Central memory CD8-positive, alpha-beta T cell (primary cell): ENCODE data around the gene LRRC73.
"Not testable (repeated sequence)": the region's sequence is repeated elsewhere in the genome, so short reads cannot be mapped to it uniquely, and the experiment has no call there.

Experiments
- ATAC-seq: fragments of 150-1000 bp; cut with Tn5 transposase; replicated peaks from 2 replicates; pipeline ENCODE4 v1.10.0; 2022; ENCODE audit warnings: mild to moderate bottlenecking, moderate FRiP score, moderate number of reproducible peaks; ENCODE audit not compliant: poor library complexity, severe bottlenecking; ENCODE audit errors: extremely low read depth
- DNase-seq, 2 donors: peaks; one replicate each; pipeline ENCODE4 v3.0.0; 2021; ENCODE audit warnings: low spot score in 2 of 2
- H3K27ac Mint-ChIP-seq: one replicate; pipeline ENCODE4 v1.8.0; 2022; ENCODE audit warnings: low read depth, mild to moderate bottlenecking, moderate library complexity, mixed read lengths
- H3K27me3 Mint-ChIP-seq: one replicate; pipeline ENCODE4 v1.8.0; 2022; ENCODE audit warnings: mixed read lengths
- H3K36me3 Mint-ChIP-seq: one replicate; pipeline ENCODE4 v1.8.0; 2022; ENCODE audit warnings: mild to moderate bottlenecking, moderate library complexity, mixed read lengths; ENCODE audit not compliant: insufficient read depth
- H3K4me1 Mint-ChIP-seq: one replicate; pipeline ENCODE4 v1.8.0; 2022; ENCODE audit warnings: mixed read lengths
- H3K4me3 Mint-ChIP-seq: one replicate; pipeline ENCODE4 v1.8.0; 2022; ENCODE audit warnings: mild to moderate bottlenecking, moderate library complexity, mixed read lengths
- H3K9me3 Mint-ChIP-seq: one replicate; pipeline ENCODE4 v1.8.0; 2022; ENCODE audit warnings: mixed read lengths

LRRC73 gene

DNA sequence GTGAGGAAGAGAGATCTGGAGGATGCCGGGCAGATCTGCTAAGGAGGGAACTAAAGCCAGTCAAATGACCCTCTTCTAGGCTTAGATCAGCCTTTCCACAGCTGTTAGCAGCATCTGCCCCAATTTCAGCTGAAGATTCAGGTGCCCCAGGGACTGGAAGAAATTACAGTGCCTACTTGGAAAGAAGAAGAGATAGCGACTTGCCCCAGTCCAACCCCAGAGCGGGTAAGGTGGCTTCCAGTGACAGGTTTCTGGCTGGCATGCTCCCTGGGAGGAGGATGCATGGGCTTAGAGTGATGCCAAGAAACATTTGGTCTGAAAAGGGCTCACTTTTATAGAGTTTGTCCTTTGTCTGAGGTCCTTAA lies 32.2 kb downstream of the LRRC73 start:
- peaks cover 42% of the 10 kb centered on the region for H3K4me1 Mint-ChIP-seq
- no peaks in the 10 kb centered on the region for H3K9me3 Mint-ChIP-seq
- H3K4me3 Mint-ChIP-seq, result peak overlapping the region; percentile 97
- ATAC-seq (peak; percentile 27), DNase-seq (no peak)
- no peaks in the 10 kb centered on the region for H3K27me3 Mint-ChIP-seq
- peak overlapping the region; percentile 100 for H3K27ac Mint-ChIP-seq
- H3K36me3 Mint-ChIP-seq, result peaks cover 7% of the 10 kb centered on the region

DNA sequence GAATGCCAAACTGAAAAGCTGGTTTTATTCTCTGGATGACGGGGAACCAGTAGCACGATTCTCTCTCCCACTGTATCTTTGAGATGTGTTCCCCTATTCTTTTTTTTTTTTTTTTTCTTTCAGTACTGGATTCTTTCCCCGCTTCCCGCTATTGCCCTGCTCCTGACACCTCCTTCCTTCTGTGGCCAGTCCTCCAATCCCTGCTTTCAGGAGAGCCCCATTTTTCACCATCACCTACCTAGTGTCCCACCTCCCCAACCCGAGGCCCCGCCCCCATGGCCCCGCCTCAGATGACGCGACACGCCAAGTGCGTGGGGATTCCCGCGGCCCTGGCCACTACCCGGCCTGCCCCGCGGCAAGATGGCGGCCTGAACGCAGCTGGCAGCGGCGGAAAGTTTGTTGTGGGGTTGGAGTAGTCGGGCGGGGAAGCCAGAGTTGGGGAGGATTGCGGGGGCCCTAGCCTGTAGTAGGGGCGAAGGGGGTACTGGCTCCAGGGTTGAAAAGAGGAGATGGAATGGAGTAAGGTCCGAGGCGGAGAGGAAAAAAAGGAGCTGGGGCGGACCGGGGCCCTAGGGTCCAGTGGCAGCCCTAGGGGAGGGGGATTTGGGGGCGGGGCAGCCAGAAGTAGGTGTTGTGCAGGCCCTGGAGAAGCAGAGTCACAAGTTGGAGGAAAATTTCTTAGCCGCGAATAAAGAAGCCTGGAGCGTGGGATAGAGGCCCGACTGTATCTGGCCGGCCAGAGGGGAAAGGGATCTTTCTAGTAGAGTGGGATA lies 32.7 kb downstream of the LRRC73 start, which contains the start of gene TJAP1:
Gene TJAP1, plus strand, starts transcription at position 336 of the 773 bp plus-strand sequence. CDS start 21,432 bp downstream, outside the sequence.
- Mint-ChIP-seq H3K36me3 (peaks cover 7% of the 10 kb centered on the region), H3K4me1 (peaks cover 40% of the 10 kb centered on the region), H3K27me3 (no peaks in the 10 kb centered on the region), H3K9me3 (no peaks in the 10 kb centered on the region), H3K4me3 (peak within 1 kb of the TSS; percentile 97), H3K27ac (peak within 1 kb of the TSS; percentile 100)
- DNase-seq, result peak; percentile 93 to 95
- ATAC-seq, result peak; percentile 97

DNA sequence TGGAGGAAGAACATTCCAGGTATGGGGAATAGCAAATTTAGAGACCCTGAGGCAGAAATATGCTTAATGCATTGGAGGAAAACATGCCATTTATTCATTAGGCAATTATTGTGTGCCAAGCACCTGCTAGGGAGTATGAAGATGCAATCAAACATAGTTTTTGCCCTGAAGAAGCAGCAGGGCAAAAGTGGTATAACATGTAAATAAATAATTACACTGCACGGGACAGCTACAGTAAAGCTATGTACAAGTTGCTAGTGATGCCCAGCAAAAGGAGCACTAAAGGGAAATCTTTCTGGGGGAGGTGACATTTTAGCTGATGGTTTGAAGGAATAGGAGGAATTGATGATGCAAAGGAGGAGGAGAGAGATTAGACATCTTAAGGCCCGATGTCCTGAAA lies 33.4 kb downstream of the LRRC73 start:
- ATAC-seq (peak; percentile 54), DNase-seq (no peak)
- peak overlapping the region; percentile 100 for H3K27ac Mint-ChIP-seq
- no peaks in the 10 kb centered on the region for H3K27me3 Mint-ChIP-seq
- no peaks in the 10 kb centered on the region for H3K9me3 Mint-ChIP-seq
- H3K4me3 Mint-ChIP-seq, result peak overlapping the region; percentile 97
- H3K4me1 Mint-ChIP-seq, result peaks cover 33% of the 10 kb centered on the region
- peaks cover 7% of the 10 kb centered on the region for H3K36me3 Mint-ChIP-seq

DNA sequence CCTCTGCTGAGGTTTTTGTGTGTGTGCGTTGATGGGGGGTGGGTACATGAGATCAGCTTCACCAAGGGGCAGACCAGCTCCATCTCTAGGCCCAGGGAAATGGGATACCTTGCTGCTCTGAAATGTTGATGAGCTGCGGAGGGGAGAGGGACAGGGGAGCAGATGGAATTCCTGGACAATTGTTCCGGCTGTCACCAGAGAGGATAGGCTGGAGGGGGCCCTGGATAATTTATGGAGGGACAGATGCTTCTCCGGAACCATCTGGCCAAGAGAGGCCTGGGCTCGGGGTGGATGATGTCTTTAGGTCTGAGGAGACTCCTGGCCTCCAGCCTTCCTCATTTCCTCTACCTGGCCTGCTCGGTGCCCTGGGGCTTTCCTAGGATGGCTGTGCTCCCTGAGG lies 34.6 kb downstream of the LRRC73 start:
- DNase-seq (no peak), ATAC-seq (no peak)
- Mint-ChIP-seq H3K9me3 (no peaks in the 10 kb centered on the region), H3K27me3 (no peaks in the 10 kb centered on the region), H3K27ac (no peak overlapping the region), H3K4me3 (no peak overlapping the region), H3K36me3 (peaks cover 7% of the 10 kb centered on the region), H3K4me1 (peaks cover 30% of the 10 kb centered on the region)

DNA sequence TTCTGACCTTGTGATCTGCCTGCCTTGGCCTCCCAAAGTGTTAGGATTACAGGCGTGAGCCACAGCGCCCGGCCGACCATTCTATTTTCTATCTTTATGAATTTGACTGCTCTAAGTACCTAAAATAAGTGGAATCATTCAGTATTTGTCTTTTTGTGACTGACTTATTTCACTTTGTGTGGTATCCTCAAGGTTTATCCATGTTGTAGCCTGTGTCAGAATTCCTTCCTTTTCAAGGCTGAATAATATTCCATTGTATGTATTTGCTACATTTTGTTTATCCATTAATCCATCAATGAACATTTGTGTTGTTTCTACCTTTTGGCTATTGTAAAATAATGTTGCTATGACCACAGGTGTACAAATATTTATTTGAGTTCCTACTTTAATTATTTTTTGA lies 37.6 kb downstream of the LRRC73 start:
- DNase-seq (no peak), ATAC-seq (no peak)
- Mint-ChIP-seq H3K4me3 (no peak overlapping the region), H3K27ac (no peak overlapping the region), H3K27me3 (peaks cover 24% of the 10 kb centered on the region), H3K4me1 (peaks cover 11% of the 10 kb centered on the region), H3K9me3 (no peaks in the 10 kb centered on the region), H3K36me3 (peaks cover 2% of the 10 kb centered on the region)

DNA sequence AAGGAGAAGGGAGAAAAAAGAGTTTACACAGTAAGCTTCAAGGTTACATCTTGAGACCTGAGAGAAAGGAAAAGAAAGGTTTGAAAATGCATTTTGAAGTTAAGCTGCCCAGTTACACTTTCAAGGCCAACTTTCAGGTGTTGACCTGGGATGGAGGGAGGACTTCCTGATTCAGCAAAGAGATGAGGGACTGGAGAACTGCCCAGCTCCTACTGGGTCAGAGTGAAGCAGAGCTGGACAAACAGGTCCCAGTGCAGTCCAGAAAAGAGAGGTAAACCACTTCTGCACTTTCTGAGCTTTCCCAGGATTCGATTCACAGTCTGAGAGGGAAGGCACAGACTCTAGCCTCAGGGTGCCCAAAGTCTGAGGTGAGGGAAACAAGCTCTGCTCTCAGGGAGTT lies 38.7 kb downstream of the LRRC73 start:
- H3K27me3 Mint-ChIP-seq, result peaks cover 35% of the 10 kb centered on the region
- no peak overlapping the region for H3K27ac Mint-ChIP-seq
- no peak for ATAC-seq
- no peaks in the 10 kb centered on the region for H3K36me3 Mint-ChIP-seq
- H3K4me3 Mint-ChIP-seq, result no peak overlapping the region
- no peaks in the 10 kb centered on the region for H3K4me1 Mint-ChIP-seq
- DNase-seq, result no peak
- no peaks in the 10 kb centered on the region for H3K9me3 Mint-ChIP-seq

DNA sequence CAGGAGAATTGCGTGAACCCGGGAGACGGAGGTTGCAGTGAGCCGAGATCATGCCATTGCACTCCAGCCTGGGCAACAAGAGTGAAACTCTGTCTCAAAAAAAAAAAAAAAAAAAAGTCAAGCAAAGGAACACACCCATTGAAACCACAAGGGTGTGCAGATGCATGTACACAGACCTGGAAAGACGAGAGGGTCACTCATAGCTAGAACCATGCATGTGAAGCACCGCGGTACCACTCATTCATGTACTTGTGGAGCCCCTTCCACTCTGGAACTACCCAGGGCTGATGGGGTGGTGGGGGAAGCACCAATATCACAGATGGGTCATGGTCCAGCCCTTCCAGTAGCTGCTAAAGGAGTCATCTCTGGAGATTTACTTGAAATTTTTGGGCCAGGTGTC lies 40.2 kb downstream of the LRRC73 start:
- H3K4me1 Mint-ChIP-seq, result no peaks in the 10 kb centered on the region
- no peak overlapping the region for H3K4me3 Mint-ChIP-seq
- H3K27ac Mint-ChIP-seq, result no peak overlapping the region
- H3K9me3 Mint-ChIP-seq, result no peaks in the 10 kb centered on the region
- DNase-seq (no peak), ATAC-seq (no peak)
- H3K36me3 Mint-ChIP-seq, result no peaks in the 10 kb centered on the region
- peaks cover 37% of the 10 kb centered on the region for H3K27me3 Mint-ChIP-seq

DNA sequence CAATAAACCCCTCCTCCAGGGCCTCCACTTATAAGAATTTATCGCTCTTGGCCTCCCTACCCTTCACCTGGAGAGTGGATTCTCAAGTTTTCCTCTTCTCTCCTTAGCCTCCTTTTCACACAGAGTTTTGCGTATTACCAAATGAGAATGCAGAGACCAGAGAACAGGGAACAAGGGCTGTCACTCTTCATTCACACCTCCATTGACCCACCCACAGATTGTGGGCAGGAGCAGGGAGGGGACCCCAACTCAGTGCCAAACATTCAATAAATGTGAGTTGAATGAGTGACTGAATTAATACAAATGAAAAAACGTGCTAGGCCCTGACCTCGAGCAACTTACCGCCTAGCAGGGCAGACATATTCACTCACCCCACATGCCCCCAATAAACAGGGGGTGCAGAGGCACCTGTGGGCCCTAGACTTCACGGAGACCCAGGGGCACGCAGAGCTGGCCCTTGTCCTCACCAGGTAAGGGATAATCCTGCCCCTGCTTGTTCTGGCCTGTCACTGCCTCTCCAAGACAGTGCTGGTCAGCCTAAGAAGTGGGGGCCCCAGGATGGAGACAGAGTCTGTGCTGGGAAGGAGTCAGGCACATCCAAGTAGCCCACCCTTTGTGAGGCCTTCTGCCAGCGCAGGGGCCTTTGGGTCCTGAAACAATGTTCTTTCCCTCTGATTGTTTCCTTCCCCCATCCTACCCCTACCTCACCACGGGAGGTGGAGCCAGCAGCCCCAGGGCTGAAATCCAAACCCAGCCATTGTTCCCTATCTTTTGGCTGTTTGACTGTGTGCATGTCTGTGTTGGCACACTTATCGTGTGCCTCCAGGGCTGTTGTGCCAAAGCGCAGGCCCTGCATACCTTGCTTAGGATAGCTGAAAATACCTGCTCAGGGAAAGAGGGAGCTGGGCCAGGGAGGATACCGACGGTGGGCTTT lies 41.1 kb downstream of the LRRC73 start:
- Mint-ChIP-seq H3K27me3 (peaks cover 37% of the 10 kb centered on the region), H3K4me3 (no peak overlapping the region), H3K36me3 (no peaks in the 10 kb centered on the region), H3K9me3 (no peaks in the 10 kb centered on the region), H3K27ac (no peak overlapping the region), H3K4me1 (no peaks in the 10 kb centered on the region)
- DNase-seq (no peak), ATAC-seq (no peak)

DNA sequence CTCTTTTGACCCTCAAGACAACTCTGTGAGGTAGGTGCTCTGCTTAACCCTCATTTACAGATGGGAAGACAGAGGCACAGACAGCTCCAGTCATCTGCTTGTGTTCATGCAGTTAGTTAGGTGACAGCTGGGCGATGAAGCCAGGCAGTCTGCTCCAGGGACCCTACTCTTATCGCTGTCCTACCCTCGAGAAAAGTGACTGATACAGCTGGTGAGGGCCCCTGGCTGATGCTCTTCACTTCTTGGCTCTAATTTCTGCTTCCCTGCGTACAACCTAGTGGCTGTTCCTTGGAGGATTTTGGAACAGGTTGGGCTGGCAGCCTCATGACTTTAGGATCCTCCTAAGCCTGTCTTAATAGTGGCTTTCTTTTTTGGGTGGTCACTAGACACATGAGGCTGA lies 41.9 kb downstream of the LRRC73 start:
- Mint-ChIP-seq H3K27ac (no peak overlapping the region), H3K27me3 (peaks cover 40% of the 10 kb centered on the region)
- no peak for DNase-seq

DNA sequence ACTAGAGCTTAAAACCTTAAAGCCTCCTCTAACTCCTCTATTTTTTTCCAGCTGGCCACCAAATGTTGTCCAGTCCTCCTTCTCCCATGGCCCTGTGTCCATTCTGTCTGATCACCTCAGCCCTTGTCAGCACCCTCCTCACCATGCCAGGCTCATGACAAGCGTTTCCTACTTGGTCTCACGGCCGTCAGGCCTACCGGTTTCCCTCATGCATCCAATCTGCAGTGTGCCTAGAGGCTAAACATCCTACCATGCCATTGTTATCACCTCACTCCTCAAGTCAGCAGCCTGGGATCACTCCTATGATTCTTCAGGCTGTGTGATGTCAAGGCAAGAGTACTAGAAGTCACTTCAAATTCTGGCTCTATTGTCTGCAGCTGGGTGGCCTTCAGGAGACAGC lies 42.4 kb downstream of the LRRC73 start:
- H3K4me1 Mint-ChIP-seq, result no peaks in the 10 kb centered on the region
- no peaks in the 10 kb centered on the region for H3K9me3 Mint-ChIP-seq
- H3K27me3 Mint-ChIP-seq, result peaks cover 45% of the 10 kb centered on the region

More for the DNA sequence above, 41.9 kb downstream of the LRRC73 start:
- Mint-ChIP-seq H3K9me3 (no peaks in the 10 kb centered on the region), H3K4me3 (no peak overlapping the region), H3K4me1 (no peaks in the 10 kb centered on the region), H3K36me3 (no peaks in the 10 kb centered on the region)
- ATAC-seq, result no peak

DNA sequence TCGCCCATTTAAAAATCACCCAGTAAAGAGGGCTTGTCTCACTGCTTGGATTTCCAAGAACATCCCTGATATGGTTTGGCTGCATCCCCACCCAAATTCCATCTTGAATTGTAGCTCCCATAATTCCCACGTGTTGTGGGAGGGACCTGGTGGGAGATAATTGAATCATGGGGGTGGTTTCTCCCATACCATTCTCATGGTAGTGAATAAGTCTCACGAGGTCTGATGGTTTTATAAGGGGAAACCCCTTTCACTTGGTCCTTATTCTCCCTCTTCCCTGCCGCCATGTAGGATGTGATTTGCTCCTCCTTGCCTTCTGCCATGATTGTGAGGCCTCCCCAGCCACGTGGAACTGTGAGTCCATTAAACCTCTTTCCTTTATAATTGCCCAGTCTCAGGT lies 42.9 kb downstream of the LRRC73 start:
- H3K9me3 Mint-ChIP-seq, H3K4me1 Mint-ChIP-seq, H3K4me3 Mint-ChIP-seq, DNase-seq, ATAC-seq, H3K27ac Mint-ChIP-seq, H3K36me3 Mint-ChIP-seq: not testable (repeated sequence)
- peaks cover 50% of the 10 kb centered on the region for H3K27me3 Mint-ChIP-seq

More for the DNA sequence above, 42.4 kb downstream of the LRRC73 start:
- ATAC-seq (no peak), DNase-seq (no peak)
- no peaks in the 10 kb centered on the region for H3K36me3 Mint-ChIP-seq
- no peak overlapping the region for H3K4me3 Mint-ChIP-seq
- no peak overlapping the region for H3K27ac Mint-ChIP-seq

DNA sequence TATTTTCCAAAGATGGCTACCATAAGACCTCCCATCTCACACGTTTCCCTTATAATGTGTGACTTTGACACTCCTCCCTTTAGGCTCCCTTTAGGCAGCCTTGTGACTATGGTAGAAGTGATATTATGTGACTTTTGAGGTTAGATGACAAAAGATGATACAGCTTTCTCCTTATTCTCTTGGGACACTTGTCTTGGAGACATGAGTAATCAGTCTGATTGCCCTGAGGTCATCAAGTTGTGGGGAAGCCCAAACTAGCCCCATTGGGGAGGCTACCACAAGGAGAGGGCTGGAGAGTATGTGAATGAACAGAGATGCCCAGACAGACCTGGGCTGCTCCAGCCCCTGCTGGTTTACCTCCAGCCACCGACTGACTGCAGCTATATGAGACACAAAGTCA lies 44.2 kb downstream of the LRRC73 start:
- no peak overlapping the region for H3K4me3 Mint-ChIP-seq
- H3K27ac Mint-ChIP-seq, result no peak overlapping the region
- peaks cover 2% of the 10 kb centered on the region for H3K36me3 Mint-ChIP-seq
- DNase-seq, result no peak
- H3K4me1 Mint-ChIP-seq, result no peaks in the 10 kb centered on the region
- H3K9me3 Mint-ChIP-seq, result no peaks in the 10 kb centered on the region
- no peak for ATAC-seq
- H3K27me3 Mint-ChIP-seq, result peaks cover 60% of the 10 kb centered on the region

DNA sequence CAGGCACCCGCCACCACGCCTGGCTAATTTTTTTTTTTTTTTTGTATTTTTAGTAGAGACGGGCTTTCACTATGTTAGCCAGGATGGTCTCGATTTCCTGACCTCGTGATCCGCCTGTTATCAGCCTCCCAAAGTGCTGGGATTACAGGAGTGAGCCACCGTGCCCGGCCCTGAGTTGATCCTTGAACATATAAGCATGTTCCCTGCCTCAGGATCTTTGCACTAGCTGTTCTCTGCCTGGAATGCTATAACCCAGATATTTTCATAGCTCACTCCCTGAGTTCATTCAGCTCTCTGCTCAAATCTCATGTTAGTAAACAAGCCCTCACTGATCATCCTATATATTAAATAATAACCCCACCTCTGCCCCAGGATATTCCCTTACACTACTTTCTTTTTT lies 45.8 kb downstream of the LRRC73 start:
- H3K36me3 Mint-ChIP-seq, result peaks cover 2% of the 10 kb centered on the region
- DNase-seq (no peak), ATAC-seq (no peak)
- no peaks in the 10 kb centered on the region for H3K4me1 Mint-ChIP-seq
- H3K9me3 Mint-ChIP-seq, result no peaks in the 10 kb centered on the region
- H3K4me3 Mint-ChIP-seq, result no peak overlapping the region
- H3K27me3 Mint-ChIP-seq, result peaks cover 54% of the 10 kb centered on the region
- no peak overlapping the region for H3K27ac Mint-ChIP-seq
